NCI-H1694 (cell line): ENCODE measurements around the gene HORMAD2.
"Not testable (repeated sequence)": the region's sequence is repeated elsewhere in the genome, so short reads cannot be mapped to it uniquely, and the experiment has no call there.

Source experiments
- DNase-seq: peaks from one replicate; lab custom pipeline; 2025; lab: John Stamatoyannopoulos, UW

The HORMAD2 gene

GRCh38 chr22:30057375-30057774 is 22.9 kb upstream of the HORMAD2 start:
- no peak for DNase-seq

GRCh38 chr22:30059346-30060020 is 20.8 kb upstream of the HORMAD2 start:
- DNase-seq: not testable (repeated sequence)

- not testable (repeated sequence) for DNase-seq
Observed at GRCh38 chr22:30061094-30061493, 19.2 kb upstream of the HORMAD2 start.

GRCh38 chr22:30062259-30062658 is 18.0 kb upstream of the HORMAD2 start:
- DNase-seq: no peak

GRCh38 chr22:30062950-30063349 is 17.3 kb upstream of the HORMAD2 start:
- DNase-seq: no peak

- no peak for DNase-seq
Observed at GRCh38 chr22:30064172-30064571, 16.1 kb upstream of the HORMAD2 start.

- no peak for DNase-seq
Observed at GRCh38 chr22:30073743-30074142, 6.5 kb upstream of the HORMAD2 start.

GRCh38 chr22:30074147-30074546 is 6.1 kb upstream of the HORMAD2 start:
- DNase-seq: no peak

DNA sequence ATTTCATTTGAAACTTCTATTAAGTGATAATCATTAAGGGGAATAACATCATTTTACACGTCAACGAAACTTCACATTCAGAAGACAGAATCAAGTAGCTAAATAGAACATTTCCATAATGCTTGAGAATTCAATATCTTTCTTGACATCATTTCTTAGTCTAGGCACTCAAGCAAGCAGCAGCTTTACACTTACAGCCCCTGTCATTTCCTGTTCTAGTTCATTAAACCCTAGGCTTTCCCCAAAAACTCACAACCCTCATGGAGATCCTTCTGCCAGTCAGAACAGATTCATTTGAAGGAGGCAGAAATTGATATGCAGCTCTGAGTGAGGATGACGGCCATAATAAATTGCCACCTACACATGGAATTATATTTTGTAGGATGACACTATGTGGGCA is 5.3 kb upstream of the HORMAD2 start:
- no peak for DNase-seq

DNA sequence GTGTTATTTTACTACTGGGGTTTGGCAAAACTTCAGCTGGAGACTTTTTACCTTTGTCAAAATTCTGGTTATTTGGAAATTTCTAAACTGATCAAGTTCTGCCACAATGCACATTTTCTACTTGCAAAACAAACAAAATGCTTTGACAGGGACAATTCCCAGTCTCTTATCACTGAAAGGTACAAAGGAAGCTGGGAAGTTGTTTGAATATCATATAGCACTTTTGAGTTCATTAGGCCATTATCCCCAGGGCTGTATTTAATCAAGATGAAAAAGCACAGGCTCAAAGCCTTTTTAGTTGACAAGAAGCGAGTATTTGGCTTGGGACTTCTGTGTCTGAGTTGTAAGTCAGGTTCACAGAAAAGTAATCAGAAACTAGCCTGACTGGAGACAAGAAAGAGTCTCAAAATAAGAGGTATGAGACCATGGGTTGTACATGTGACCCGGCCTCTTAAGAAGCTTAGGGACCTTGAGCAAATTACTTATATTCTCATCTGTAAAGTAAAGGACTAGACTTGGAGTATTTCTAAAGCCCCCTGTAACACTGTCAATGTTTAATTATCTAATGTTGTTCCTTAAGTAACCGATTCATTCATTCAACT is 2.9 kb upstream of the HORMAD2 start:
- no peak for DNase-seq

DNA sequence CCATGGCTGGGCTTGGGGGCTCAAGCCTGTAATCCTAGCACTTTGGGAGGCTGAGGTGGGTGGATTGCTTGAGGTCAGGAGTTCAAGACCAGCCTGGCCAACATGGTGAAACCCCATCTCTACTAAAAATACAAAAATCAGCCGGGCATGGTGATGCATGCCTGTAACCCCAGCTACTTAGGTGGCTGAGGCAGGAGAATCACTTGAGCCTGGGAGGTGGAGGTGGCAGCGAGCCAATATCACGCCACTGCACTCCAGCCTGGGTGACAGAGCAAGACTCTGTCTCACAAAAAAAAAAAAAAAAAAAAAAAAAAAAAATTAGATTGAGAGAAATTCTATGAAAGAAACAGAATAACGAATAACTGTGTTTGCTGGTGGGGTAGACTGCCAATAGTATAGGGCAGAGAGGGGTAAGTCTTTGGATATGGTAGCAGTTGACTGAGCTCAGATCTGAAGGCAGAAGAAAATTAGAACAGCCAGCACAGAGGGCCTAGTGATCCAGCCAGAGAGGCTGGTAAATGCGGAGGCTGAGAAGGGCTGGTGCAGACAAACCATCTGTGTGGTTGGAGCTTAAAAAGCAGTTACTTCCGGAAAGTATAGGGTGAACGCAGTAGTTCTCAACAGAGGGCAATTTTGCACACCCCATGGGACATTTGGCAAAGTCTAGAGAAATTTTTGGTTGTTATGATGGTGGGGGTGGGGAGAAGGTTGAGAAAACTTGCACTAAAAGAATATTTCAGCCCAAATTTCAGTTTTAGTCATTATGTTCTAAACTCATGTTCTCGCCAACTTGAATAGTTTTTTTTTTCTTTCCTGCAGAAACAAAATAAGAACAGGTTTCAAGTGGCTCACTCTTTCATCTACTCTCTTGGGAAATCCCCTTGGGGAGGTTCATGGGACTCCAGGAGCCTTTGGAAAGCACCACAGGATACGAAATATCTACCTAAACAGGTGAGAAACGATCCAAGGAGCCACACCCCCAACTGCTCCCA is 1.6 kb upstream of the HORMAD2 start:
- DNase-seq: no peak

- DNase-seq: no peak
Observed at GRCh38 chr22:30080805-30081204, 541 bp downstream of the HORMAD2 start.

GRCh38 chr22:30086496-30086895 is 6.2 kb downstream of the HORMAD2 start:
- DNase-seq: no peak

- not testable (repeated sequence) for DNase-seq
Observed at GRCh38 chr22:30087037-30087436, 6.8 kb downstream of the HORMAD2 start.

GRCh38 chr22:30087611-30088010 is 7.3 kb downstream of the HORMAD2 start:
- DNase-seq: no peak

- no peak for DNase-seq
Observed at GRCh38 chr22:30088468-30088867, 8.2 kb downstream of the HORMAD2 start.

GRCh38 chr22:30089655-30089974 is 9.4 kb downstream of the HORMAD2 start:
- no peak for DNase-seq

GRCh38 chr22:30092686-30093085 is 12.4 kb downstream of the HORMAD2 start:
- no peak for DNase-seq

- DNase-seq: no peak
Observed at GRCh38 chr22:30094804-30095203, 14.5 kb downstream of the HORMAD2 start.

- DNase-seq: no peak
Observed at GRCh38 chr22:30097861-30098260, 17.6 kb downstream of the HORMAD2 start.

GRCh38 chr22:30100770-30101169 is 20.5 kb downstream of the HORMAD2 start:
- not testable (repeated sequence) for DNase-seq

DNA sequence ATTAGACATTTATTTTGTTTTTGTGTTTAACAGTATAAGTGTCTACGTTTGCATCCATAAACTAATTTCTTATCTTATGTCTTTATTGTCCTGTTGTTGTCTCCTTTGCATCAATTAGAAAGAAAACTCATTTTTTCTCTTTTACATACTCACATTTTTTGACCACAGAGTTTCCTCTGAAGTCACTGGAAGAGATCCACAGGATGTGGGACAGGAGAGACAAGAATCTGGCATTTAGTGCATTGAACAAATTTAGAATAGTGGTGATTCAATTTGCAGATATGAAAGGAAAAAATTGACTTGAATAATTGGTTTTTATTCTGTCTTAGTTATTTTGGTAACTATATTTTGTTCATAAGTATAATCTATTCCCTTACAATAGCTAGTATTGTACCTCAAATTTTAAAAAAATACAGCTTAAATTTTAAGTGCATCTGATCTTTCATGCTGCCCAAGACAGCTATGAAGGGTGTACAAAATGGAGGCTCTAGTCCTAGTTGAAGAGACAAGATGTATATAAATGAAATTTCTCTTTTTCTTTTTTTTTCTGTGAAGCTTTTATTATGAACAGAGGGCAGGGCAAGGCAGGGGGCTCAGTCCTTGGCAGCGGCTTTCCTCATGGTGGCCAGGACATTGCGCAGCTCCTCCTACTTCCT is 24.4 kb downstream of the HORMAD2 start:
- no peak for DNase-seq
